DND-41 (cell line): ENCODE measurements around the gene TEX47.

ENCODE experiments used
- ATAC-seq: fragments of 200-7000 bp; cut with Tn5 transposase; 3 replicates; pipeline ENCODE4 v1.9.1; 2021; ENCODE audit warnings: low read depth; ENCODE audit not compliant: insufficient read depth
- DNase-seq: peaks from one replicate; pipeline ENCODE4 v3.0.0-alpha.2; 2020
- H2AFZ ChIP-seq: 2 replicates; pipeline ENCODE4 v1.6.0; 2012; ENCODE audit warnings: low read depth, low read length
- H3K27ac ChIP-seq: 2 replicates; pipeline ENCODE4 v1.5.1; 2012; ENCODE audit warnings: low read length, inconsistent platforms
- H3K27me3 ChIP-seq: fragments of 200-600 bp; sonication (generic); 2 replicates; pipeline ENCODE4 v1.6.0; 2012; ENCODE audit warnings: low read length, mild to moderate bottlenecking, inconsistent platforms; ENCODE audit not compliant: insufficient read depth, poor library complexity
- H3K36me3 ChIP-seq: 2 replicates; pipeline ENCODE4 v1.5.1; 2012; ENCODE audit warnings: low read length, inconsistent platforms; ENCODE audit not compliant: insufficient read depth
- H3K4me1 ChIP-seq: 2 replicates; pipeline ENCODE4 v1.5.1; 2012; ENCODE audit warnings: mild to moderate bottlenecking, low read length; ENCODE audit not compliant: insufficient read depth
- H3K4me2 ChIP-seq: 2 replicates; pipeline ENCODE4 v1.6.0; 2012; ENCODE audit warnings: mild to moderate bottlenecking, moderate library complexity, low read length, inconsistent platforms; ENCODE audit not compliant: insufficient read depth
- H3K4me3 ChIP-seq, 2 experiments: fragments of 200-600 bp in 1 of 2; shearing (Covaris generic) in 1 of 2; 2 replicates each; pipeline ENCODE4 v1.5.1; 2012 to 2016; ENCODE audit warnings: inconsistent platforms in 2 of 2, low read length in 2 of 2, mild to moderate bottlenecking in 2 of 2, low read depth in 1 of 2, moderate library complexity in 1 of 2
- H3K79me2 ChIP-seq: 2 replicates; pipeline ENCODE4 v1.6.0; 2012; ENCODE audit warnings: low read length, inconsistent platforms; ENCODE audit not compliant: insufficient read depth
- H3K9ac ChIP-seq: 2 replicates; pipeline ENCODE4 v1.6.0; 2012; ENCODE audit warnings: low read depth, mild to moderate bottlenecking, inconsistent platforms, low read length, moderate library complexity
- H3K9me3 ChIP-seq: 2 replicates; pipeline ENCODE4 v1.5.1; 2012; ENCODE audit warnings: low read length, moderate library complexity, mild to moderate bottlenecking, inconsistent platforms; ENCODE audit not compliant: insufficient read depth, severe bottlenecking
- H4K20me1 ChIP-seq: 2 replicates; pipeline ENCODE4 v1.6.0; 2012; ENCODE audit warnings: low read length; ENCODE audit not compliant: insufficient read depth
- EZH2 ChIP-seq: IDR thresholded peaks from 3 replicates; pipeline ENCODE4 v1.6.1; 2012; ENCODE audit warnings: borderline replicate concordance, low read depth, mild to moderate bottlenecking, moderate library complexity, low read length, inconsistent platforms; ENCODE audit not compliant: severe bottlenecking
- TF ChIP-seq, protein P1 (sequence below): IDR thresholded peaks from 2 replicates; pipeline ENCODE4 v1.5.1; 2012; ENCODE audit warnings: borderline replicate concordance, low read length, moderate library complexity, mild to moderate bottlenecking; ENCODE audit not compliant: poor library complexity, severe bottlenecking; ENCODE audit errors: extremely low read depth

Gene TEX47

DNA sequence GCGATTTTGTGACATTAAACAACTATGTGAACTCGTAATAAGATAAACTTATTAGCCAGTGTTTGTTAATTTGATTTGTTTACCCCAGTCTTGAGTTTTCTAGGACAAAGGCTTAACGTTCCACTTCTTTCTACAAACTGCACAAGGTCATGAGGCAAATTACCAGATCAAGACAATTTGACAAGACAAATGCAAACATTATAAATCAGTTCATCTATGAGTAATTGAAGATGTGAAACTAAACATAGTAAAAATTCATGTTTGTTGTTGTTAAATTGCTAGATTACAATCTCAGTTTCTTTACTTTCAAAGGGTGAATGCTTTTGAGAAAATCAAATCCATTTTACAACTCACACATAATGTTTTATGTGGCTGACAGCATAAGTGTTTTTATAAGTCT lies 49.4 kb downstream of the TEX47 start:
- no peak for TF ChIP-seq EZH2
- TF ChIP-seq, protein P1, sequence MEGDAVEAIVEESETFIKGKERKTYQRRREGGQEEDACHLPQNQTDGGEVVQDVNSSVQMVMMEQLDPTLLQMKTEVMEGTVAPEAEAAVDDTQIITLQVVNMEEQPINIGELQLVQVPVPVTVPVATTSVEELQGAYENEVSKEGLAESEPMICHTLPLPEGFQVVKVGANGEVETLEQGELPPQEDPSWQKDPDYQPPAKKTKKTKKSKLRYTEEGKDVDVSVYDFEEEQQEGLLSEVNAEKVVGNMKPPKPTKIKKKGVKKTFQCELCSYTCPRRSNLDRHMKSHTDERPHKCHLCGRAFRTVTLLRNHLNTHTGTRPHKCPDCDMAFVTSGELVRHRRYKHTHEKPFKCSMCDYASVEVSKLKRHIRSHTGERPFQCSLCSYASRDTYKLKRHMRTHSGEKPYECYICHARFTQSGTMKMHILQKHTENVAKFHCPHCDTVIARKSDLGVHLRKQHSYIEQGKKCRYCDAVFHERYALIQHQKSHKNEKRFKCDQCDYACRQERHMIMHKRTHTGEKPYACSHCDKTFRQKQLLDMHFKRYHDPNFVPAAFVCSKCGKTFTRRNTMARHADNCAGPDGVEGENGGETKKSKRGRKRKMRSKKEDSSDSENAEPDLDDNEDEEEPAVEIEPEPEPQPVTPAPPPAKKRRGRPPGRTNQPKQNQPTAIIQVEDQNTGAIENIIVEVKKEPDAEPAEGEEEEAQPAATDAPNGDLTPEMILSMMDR = no peak
- no peak for DNase-seq
- H3K9me3 ChIP-seq = no peaks in the 10 kb centered on the region
- ATAC-seq = no peak
- no peak overlapping the region for H3K27ac ChIP-seq
- no peaks in the 10 kb centered on the region for H3K36me3 ChIP-seq
- no peaks in the 10 kb centered on the region for H4K20me1 ChIP-seq
- H2AFZ ChIP-seq = no peak overlapping the region
- no peaks in the 10 kb centered on the region for H3K27me3 ChIP-seq
- no peak overlapping the region for H3K4me3 ChIP-seq
- H3K9ac ChIP-seq = no peak overlapping the region
- no peaks in the 10 kb centered on the region for H3K4me1 ChIP-seq
- H3K79me2 ChIP-seq = no peaks in the 10 kb centered on the region
- H3K4me2 ChIP-seq = no peak overlapping the region
